Hepatocyte (in vitro differentiated cells): Measurements from ENCODE around the gene SZRD1. TPM values are rescaled to one million over a fixed set of nuclear protein-coding genes. Genes with fewer than 3 reads are reported as not detected.

ENCODE experiments used
- DNase-seq: peaks from one replicate; pipeline ENCODE4 v3.0.0-alpha.2; 2016; ENCODE audit warnings: low spot score
- H2AFZ ChIP-seq: fragments of 200-600 bp; sonication (generic); 2 replicates; pipeline ENCODE4 v1.6.0; 2016; ENCODE audit warnings: antibody characterized with exemption, mild to moderate bottlenecking
- H3K27ac ChIP-seq: fragments of 200-600 bp; sonication (generic); 2 replicates; pipeline ENCODE4 v1.5.1; 2016; ENCODE audit warnings: mild to moderate bottlenecking
- H3K27me3 ChIP-seq: fragments of 200-600 bp; sonication (generic); 2 replicates; pipeline ENCODE4 v1.6.1; 2016
- H3K36me3 ChIP-seq: fragments of 200-600 bp; sonication (generic); replicated peaks from 2 replicates; pipeline ENCODE4 v1.5.1; 2016; ENCODE audit warnings: low read depth; ENCODE audit not compliant: insufficient read depth
- H3K4me1 ChIP-seq: fragments of 200-600 bp; sonication (generic); 2 replicates; pipeline ENCODE4 v1.5.1; 2016; ENCODE audit warnings: mild to moderate bottlenecking, moderate library complexity; ENCODE audit not compliant: insufficient read depth
- H3K4me2 ChIP-seq: fragments of 200-600 bp; sonication (generic); 2 replicates; pipeline ENCODE4 v1.6.0; 2016
- H3K4me3 ChIP-seq: fragments of 200-600 bp; sonication (generic); 2 replicates; pipeline ENCODE4 v1.5.1; 2016; ENCODE audit warnings: mild to moderate bottlenecking
- H3K79me2 ChIP-seq: fragments of 200-600 bp; sonication (generic); 2 replicates; pipeline ENCODE4 v1.6.0; 2017; ENCODE audit warnings: mild to moderate bottlenecking
- H3K9me2 ChIP-seq: fragments of 200-600 bp; sonication (generic); replicated peaks from 2 replicates; pipeline ENCODE4 v1.6.0; 2017; ENCODE audit warnings: mild to moderate bottlenecking; ENCODE audit not compliant: insufficient read depth
- H3K9me3 ChIP-seq: fragments of 200-600 bp; sonication (generic); 2 replicates; pipeline ENCODE4 v1.5.1; 2016; ENCODE audit warnings: low read depth, mild to moderate bottlenecking
- H4K20me1 ChIP-seq: fragments of 200-600 bp; sonication (generic); 2 replicates; pipeline ENCODE4 v1.6.0; 2016; ENCODE audit warnings: mild to moderate bottlenecking; ENCODE audit not compliant: insufficient read depth, poor library complexity, severe bottlenecking
- EZH2 ChIP-seq: fragments of 200-600 bp; sonication (generic); IDR thresholded peaks from 2 replicates; pipeline ENCODE4 v1.6.1; 2016; ENCODE audit warnings: antibody characterized with exemption, mild to moderate bottlenecking, borderline replicate concordance
- EZH2phosphoT487 ChIP-seq: fragments of 200-600 bp; sonication (generic); IDR thresholded peaks from one replicate; pipeline ENCODE4 v1.6.1; 2018; ENCODE audit warnings: antibody characterized with exemption, mild to moderate bottlenecking, low read depth, moderate library complexity; ENCODE audit not compliant: unreplicated experiment, severe bottlenecking
- WGBS: methylation state at CpG from one replicate; pipeline ENCODE4 v1.1.6; 2016; ENCODE audit warnings: low lambda C conversion rate; ENCODE audit errors: missing lambda C conversion rate; 5-methylcytosine and 5-hydroxymethylcytosine counted together
- polyA plus RNA-seq: library from polyadenylated mRNA; unstranded; fragments of >200 nt; fragmentation: Nextera tagmentation; extraction: Ambion mirVana; gene quantifications from 2 replicates; pipeline ENCODE4 v1.2.1, GENCODE V29; 2016
- total RNA-seq: library from RNA; depleted of rRNA; stranded (reverse); fragments of >200 nt; gene quantifications from 2 replicates; pipeline ENCODE4 v1.2.3, GENCODE V29; 2014
- TF ChIP-seq, protein P1 (sequence below): fragments of 200-600 bp; sonication (generic); IDR thresholded peaks from 2 replicates; pipeline ENCODE4 v1.5.1; 2016; ENCODE audit warnings: antibody characterized with exemption, mild to moderate bottlenecking; ENCODE audit not compliant: poor library complexity

The SZRD1 gene
- total and polyA plus RNA-seq, 2 experiments from 2014 or later = 63.0 to 72.1 TPM

DNA sequence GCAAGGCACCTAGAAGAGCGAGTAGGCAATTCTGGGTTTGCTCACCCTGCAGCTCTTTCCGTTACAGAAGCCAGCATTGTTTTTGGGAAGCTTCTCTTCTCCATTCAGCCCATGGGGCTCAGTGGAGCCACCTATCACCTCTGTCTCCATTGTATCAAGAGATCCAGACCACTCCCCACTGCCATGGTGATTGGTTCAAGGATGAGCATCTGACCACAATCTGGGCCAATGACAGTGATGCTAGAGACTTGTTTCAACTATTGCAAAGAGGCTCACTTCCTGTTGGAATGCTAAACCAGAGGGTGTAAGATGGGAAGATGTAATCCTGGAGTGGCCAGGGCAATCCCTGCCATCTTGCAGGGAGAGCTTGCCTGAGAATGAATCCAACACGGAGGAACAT lies 63.6 kb downstream of the SZRD1 start:
- Histone ChIP-seq H3K27ac (no peak overlapping the region), H3K4me2 (no peak overlapping the region), H3K4me3 (no peak overlapping the region), H3K36me3 (no peaks in the 10 kb centered on the region), H3K9me3 (no peaks in the 10 kb centered on the region), H3K27me3 (no peaks in the 10 kb centered on the region), H3K4me1 (no peaks in the 10 kb centered on the region), H2AFZ (no peak overlapping the region), H3K9me2 (no peaks in the 10 kb centered on the region), H3K79me2 (no peaks in the 10 kb centered on the region), H4K20me1 (no peaks in the 10 kb centered on the region)
- WGBS = 78% methylated on average over 3 of the region's 3 CpGs
- no peak for DNase-seq
- TF ChIP-seq, protein P1, sequence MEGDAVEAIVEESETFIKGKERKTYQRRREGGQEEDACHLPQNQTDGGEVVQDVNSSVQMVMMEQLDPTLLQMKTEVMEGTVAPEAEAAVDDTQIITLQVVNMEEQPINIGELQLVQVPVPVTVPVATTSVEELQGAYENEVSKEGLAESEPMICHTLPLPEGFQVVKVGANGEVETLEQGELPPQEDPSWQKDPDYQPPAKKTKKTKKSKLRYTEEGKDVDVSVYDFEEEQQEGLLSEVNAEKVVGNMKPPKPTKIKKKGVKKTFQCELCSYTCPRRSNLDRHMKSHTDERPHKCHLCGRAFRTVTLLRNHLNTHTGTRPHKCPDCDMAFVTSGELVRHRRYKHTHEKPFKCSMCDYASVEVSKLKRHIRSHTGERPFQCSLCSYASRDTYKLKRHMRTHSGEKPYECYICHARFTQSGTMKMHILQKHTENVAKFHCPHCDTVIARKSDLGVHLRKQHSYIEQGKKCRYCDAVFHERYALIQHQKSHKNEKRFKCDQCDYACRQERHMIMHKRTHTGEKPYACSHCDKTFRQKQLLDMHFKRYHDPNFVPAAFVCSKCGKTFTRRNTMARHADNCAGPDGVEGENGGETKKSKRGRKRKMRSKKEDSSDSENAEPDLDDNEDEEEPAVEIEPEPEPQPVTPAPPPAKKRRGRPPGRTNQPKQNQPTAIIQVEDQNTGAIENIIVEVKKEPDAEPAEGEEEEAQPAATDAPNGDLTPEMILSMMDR = no peak

DNA sequence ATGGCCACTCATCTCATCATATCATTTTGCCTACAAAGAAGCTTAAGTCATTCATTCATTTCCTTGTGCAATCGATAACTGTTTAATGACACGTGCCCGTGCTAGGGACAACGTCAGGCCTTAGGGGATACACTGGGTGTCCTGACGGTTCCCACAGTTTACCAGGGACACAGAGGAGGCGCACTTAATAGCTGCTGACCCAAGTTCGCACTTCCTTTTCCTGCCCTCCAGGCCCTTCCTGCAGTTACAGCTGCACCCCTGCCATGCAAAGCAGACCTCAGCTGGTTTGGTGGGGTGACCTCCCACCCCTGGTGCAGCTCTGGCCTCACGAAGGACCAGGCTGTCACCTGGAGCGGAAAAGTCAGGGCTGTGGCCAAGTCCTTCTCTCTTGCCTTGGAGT lies 66.0 kb downstream of the SZRD1 start:
- Histone ChIP-seq H3K9me2 (no peaks in the 10 kb centered on the region), H3K9me3 (no peaks in the 10 kb centered on the region), H3K4me2 (no peak overlapping the region), H2AFZ (no peak overlapping the region), H4K20me1 (no peaks in the 10 kb centered on the region), H3K36me3 (no peaks in the 10 kb centered on the region), H3K4me1 (no peaks in the 10 kb centered on the region), H3K4me3 (no peak overlapping the region), H3K79me2 (no peaks in the 10 kb centered on the region), H3K27ac (no peak overlapping the region), H3K27me3 (no peaks in the 10 kb centered on the region)
- no peak for DNase-seq
- whole genome bisulfite sequencing = 72% methylated on average over 9 of the region's 9 CpGs
- no peak for TF ChIP-seq EZH2
- TF ChIP-seq, protein P1 = no peak

DNA sequence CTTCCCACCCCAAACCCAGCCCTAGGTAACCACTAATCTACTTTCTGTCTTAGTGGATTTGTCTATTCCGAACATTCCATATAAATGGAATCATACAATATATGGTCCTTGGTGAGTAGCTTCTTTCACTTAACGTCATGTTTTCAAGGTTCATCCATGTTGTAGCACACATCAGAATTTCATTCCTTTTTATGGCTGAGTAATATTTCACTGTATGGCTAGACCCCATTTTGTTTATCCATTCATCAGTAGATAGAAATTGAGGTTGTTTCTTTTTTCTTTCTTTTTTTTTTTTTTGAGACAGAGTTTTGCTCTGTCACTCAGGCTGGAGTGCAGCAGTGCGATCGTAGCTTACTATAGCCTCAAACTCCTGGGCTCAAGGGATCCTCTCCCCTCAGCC lies 67.0 kb downstream of the SZRD1 start:
- TF ChIP-seq, protein P1 = no peak
- TF ChIP-seq EZH2phosphoT487 = no peak
- no peak for TF ChIP-seq EZH2
- no peaks in the 10 kb centered on the region for H4K20me1 ChIP-seq
- WGBS = 94% methylated on average over 4 of the region's 4 CpGs
- H3K9me3 ChIP-seq = no peaks in the 10 kb centered on the region
- no peaks in the 10 kb centered on the region for H3K36me3 ChIP-seq
- no peak for DNase-seq
- no peak overlapping the region for H2AFZ ChIP-seq
- H3K27ac ChIP-seq = no peak overlapping the region
- no peaks in the 10 kb centered on the region for H3K9me2 ChIP-seq
- H3K4me3 ChIP-seq = no peak overlapping the region
- no peaks in the 10 kb centered on the region for H3K79me2 ChIP-seq
- H3K4me2 ChIP-seq = no peak overlapping the region
- H3K4me1 ChIP-seq = no peaks in the 10 kb centered on the region
- no peaks in the 10 kb centered on the region for H3K27me3 ChIP-seq

DNA sequence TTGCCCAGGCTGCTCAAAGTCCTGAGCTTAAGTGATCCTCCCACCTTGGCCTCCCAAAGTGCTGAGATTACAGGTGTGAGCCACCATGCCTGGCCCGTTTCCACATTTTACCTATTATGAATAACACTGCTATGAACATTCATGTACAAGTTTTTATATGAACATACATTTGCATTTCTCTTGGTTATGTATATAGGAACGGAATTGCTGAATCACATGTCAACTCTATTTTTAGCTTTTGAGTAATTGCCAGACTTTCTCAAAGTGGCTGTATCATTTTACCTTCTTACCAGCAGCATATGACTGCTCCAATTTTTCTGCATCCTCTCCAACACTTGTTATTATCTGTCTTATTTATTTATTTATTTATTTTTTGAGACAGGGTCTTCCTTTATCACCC lies 67.5 kb downstream of the SZRD1 start:
- no peaks in the 10 kb centered on the region for H3K9me3 ChIP-seq
- no peaks in the 10 kb centered on the region for H3K79me2 ChIP-seq
- no peaks in the 10 kb centered on the region for H3K9me2 ChIP-seq
- H3K4me1 ChIP-seq = no peaks in the 10 kb centered on the region
- H3K36me3 ChIP-seq = no peaks in the 10 kb centered on the region
- no peak for TF ChIP-seq EZH2phosphoT487
- TF ChIP-seq, protein P1 = no peak
- no peak overlapping the region for H2AFZ ChIP-seq
- no peak overlapping the region for H3K4me2 ChIP-seq
- H3K4me3 ChIP-seq = no peak overlapping the region
- WGBS = 90% methylated on average over 2 of the region's 2 CpGs
- no peaks in the 10 kb centered on the region for H3K27me3 ChIP-seq
- DNase-seq = no peak
- H3K27ac ChIP-seq = no peak overlapping the region
- no peaks in the 10 kb centered on the region for H4K20me1 ChIP-seq
